Neural progenitor cell (in vitro differentiated cells): ENCODE measurements around the gene CD160.

Experiments used
- CTCF ChIP-seq: fragments of 200-600 bp; sonication (generic); IDR thresholded peaks from 2 replicates; pipeline ENCODE4 v1.5.1; 2017; ENCODE audit warnings: antibody characterized with exemption, mild to moderate bottlenecking
- EZH2 ChIP-seq: fragments of 200-600 bp; sonication (generic); IDR thresholded peaks from 2 replicates; pipeline ENCODE4 v1.6.1; 2017; ENCODE audit warnings: antibody characterized with exemption, mild to moderate bottlenecking, moderate library complexity

GRCh38 chr1:145720556-145720877, 1.2 kb downstream of the CD160 start:
- TF ChIP-seq CTCF (no peak), EZH2 (no peak)
